ENCODE results near the gene SESN2. TPM values are rescaled to one million over a fixed set of nuclear protein-coding genes. Genes with fewer than 3 reads are reported as not detected.
"Not testable (repeated sequence)": the region's sequence is repeated elsewhere in the genome, so short reads cannot be mapped to it uniquely, and the experiment has no call there.

Gene SESN2
- total and polyA plus RNA-seq, 7 donors, result 8.1 to 34.9 (median 12.4) TPM

- Histone ChIP-seq H3K27ac (no peak overlapping the region), H3K4me3 (no peak overlapping the region), H3K36me3 (ENCODE audit: insufficient read depth in 1 of 2, low read depth in 1 of 2) (no peaks in the 10 kb centered on the region), H3K27me3 (ENCODE audit: insufficient read depth in 3 of 3, low read length in 2 of 3) (no peaks in the 10 kb centered on the region), H3K4me1 (no peaks in the 10 kb centered on the region), H3K9me3 (no peaks in the 10 kb centered on the region)
- intact Hi-C loops (cut with DNase I), result no loop called here
- TF ChIP-seq, protein P1, sequence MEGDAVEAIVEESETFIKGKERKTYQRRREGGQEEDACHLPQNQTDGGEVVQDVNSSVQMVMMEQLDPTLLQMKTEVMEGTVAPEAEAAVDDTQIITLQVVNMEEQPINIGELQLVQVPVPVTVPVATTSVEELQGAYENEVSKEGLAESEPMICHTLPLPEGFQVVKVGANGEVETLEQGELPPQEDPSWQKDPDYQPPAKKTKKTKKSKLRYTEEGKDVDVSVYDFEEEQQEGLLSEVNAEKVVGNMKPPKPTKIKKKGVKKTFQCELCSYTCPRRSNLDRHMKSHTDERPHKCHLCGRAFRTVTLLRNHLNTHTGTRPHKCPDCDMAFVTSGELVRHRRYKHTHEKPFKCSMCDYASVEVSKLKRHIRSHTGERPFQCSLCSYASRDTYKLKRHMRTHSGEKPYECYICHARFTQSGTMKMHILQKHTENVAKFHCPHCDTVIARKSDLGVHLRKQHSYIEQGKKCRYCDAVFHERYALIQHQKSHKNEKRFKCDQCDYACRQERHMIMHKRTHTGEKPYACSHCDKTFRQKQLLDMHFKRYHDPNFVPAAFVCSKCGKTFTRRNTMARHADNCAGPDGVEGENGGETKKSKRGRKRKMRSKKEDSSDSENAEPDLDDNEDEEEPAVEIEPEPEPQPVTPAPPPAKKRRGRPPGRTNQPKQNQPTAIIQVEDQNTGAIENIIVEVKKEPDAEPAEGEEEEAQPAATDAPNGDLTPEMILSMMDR (IDR thresholded peaks at IDR 0.05), result no peak
- ATAC-seq (no peak), DNase-seq (no peak)
- WGBS, 3 donors, result 47 to 74% (median 62%) methylated on average over 3 of the region's 3 CpGs
Measured at GRCh38 chr1:28323720-28324119, 64.4 kb downstream of the SESN2 start.

DNA sequence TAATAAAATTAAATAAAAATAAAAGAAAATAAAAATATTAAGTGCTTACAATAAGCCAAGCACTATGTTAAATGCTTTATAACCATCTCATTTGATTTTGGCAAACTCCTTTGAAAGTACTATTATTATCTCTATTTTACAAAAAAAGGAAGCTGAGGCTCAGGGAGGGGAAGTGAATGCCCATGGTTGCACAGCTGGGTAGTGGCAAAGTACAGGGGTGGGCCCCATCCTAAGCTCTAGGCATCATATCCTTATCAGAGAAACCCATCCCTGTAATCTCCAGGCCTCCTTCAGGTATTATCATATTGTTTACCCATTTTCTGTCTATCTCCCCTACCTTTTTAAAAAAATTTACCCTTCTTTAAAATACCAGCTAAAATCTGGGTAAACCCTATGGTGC lies 67.2 kb downstream of the SESN2 start:
- peaks cover 5% of the 10 kb centered on the region for H3K4me1 ChIP-seq
- H3K27ac ChIP-seq, result no peak overlapping the region
- H3K4me3 ChIP-seq, result no peak overlapping the region
- no peaks in the 10 kb centered on the region for H3K27me3 ChIP-seq (ENCODE audit: insufficient read depth in 3 of 3, low read length in 2 of 3)
- ATAC-seq (no peak), DNase-seq (no peak)
- H3K9me3 ChIP-seq, result no peaks in the 10 kb centered on the region
- intact Hi-C loops (cut with DNase I), result loop anchor here (5.0 kb wide), 2 partner anchors 64 to 79 kb away; no protein-coding TSS in a partner anchor
- TF ChIP-seq, protein P1 (IDR thresholded peaks at IDR 0.05), result no peak
- peaks cover 2 to 11% of the 10 kb centered on the region in 2 donors for H3K36me3 ChIP-seq (ENCODE audit: insufficient read depth in 1 of 2, low read depth in 1 of 2)

DNA sequence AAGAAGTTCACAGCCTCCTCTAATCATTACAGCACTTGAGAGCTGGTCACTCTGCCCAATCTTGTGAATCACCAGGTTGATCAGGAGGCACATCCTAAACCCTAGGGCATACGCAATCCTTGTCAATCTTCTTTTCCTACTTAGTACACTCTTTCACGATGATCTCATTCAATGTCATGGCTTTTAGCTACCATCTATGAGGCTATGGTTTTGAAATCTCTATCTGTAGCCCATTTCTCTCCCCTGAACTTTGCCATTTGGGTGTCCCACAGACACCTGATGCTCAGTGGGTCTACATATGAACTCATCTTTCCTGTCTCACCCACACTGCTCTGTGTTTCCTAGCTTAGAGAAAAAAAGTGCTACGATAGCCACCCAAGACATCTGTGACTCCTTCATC lies 67.7 kb downstream of the SESN2 start:
- WGBS, 3 donors, result 77 to 90% (median 82%) methylated on average over 3 of the region's 3 CpGs
- Histone ChIP-seq H3K27ac (no peak overlapping the region), H3K27me3 (ENCODE audit: insufficient read depth in 3 of 3, low read length in 2 of 3) (no peaks in the 10 kb centered on the region), H3K36me3 (ENCODE audit: insufficient read depth in 1 of 2, low read depth in 1 of 2) (peaks cover 2 to 16% of the 10 kb centered on the region in 2 donors), H3K4me1 (peaks cover 5% of the 10 kb centered on the region), H3K4me3 (no peak overlapping the region), H3K9me3 (no peaks in the 10 kb centered on the region)
- TF ChIP-seq, protein P1 (IDR thresholded peaks at IDR 0.05), result no peak
- intact Hi-C loops (cut with DNase I), result loop anchor here (5.0 kb wide), 2 partner anchors 65 to 80 kb away; no protein-coding TSS in a partner anchor
- DNase-seq (no peak), ATAC-seq (no peak)

DNA sequence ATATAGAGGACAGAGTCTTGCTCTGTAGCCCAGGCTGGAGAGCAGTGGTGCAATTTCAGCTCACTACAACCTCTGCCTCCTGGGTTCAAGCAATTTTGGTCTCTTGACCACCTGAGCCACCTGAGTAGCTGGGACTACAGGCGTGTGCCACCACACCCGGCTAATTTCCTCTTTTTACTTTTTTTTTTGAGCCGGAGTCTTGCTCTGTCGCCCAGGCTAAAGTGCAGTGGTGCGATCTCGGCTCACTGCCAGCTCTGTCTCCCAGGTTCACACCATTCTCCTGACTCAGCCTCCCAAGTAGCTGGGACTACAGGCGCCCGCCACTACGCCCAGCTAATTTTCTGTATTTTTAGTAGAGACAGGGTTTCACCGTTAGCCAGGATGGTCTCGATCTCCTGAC lies 68.1 kb downstream of the SESN2 start:
- DNase-seq, result not testable (repeated sequence)
- 89 to 93% (median 89%) methylated on average over 11 of the region's 11 CpGs for WGBS, 3 donors

DNA sequence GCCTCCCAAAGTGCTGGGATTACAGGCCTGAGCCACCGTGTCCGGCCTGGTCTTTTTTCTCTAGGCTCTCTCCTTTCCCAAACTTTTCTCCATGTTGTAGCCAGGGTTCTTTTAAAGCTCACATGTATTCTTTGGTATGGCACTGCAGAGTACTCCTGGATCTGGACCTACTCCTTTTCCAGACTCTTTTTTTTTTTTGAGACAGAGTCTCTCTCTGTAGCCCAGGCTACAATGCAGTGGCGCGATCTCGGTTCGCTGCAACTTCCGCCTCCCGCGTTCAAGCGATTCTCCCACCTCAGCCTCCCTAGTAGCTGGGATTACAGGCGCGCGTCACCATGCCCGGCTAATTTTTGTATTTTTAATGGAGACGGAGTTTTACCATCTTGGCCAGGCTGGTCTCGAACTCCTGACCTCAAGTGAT lies 68.9 kb downstream of the SESN2 start:
- peak overlapping the region; percentile 93 for H3K27ac ChIP-seq
- H3K4me3 ChIP-seq, result peak overlapping the region; percentile 80
- H3K27me3 ChIP-seq (ENCODE audit: insufficient read depth in 3 of 3, low read length in 2 of 3), result no peaks in the 10 kb centered on the region
- DNase-seq, result peak in 1 of 2 donors; percentile 52
- TF ChIP-seq, protein P1 (IDR thresholded peaks at IDR 0.05), result no peak
- peaks cover 5% of the 10 kb centered on the region for H3K4me1 ChIP-seq
- no peaks in the 10 kb centered on the region for H3K9me3 ChIP-seq
- H3K36me3 ChIP-seq (ENCODE audit: insufficient read depth in 1 of 2, low read depth in 1 of 2), result peaks cover 5 to 28% of the 10 kb centered on the region in 2 donors
- intact Hi-C loops (cut with DNase I), result loop anchor here (5.0 kb wide), 2 partner anchors 66 to 81 kb away; no protein-coding TSS in a partner anchor
- 66 to 73% (median 69%) methylated on average over 16 of the region's 16 CpGs for WGBS, 3 donors
- no peak for ATAC-seq

More for the DNA sequence above, 68.1 kb downstream of the SESN2 start:
- not testable (repeated sequence) for H3K4me1 ChIP-seq; H3K27ac ChIP-seq; H3K9me3 ChIP-seq; H3K27me3 ChIP-seq (ENCODE audit: insufficient read depth in 3 of 3, low read length in 2 of 3); H3K4me3 ChIP-seq; ATAC-seq
- peaks cover 5 to 20% of the 10 kb centered on the region in 2 donors for H3K36me3 ChIP-seq (ENCODE audit: insufficient read depth in 1 of 2, low read depth in 1 of 2)
- intact Hi-C loops (cut with DNase I), result loop anchor here (5.0 kb wide), 2 partner anchors 65 to 80 kb away; no protein-coding TSS in a partner anchor
